HepG2 (cell line): ENCODE data around the gene ZNF624. TPM values are rescaled to one million over a fixed set of nuclear protein-coding genes. Genes with fewer than 3 reads are reported as not detected.
A peak's percentile ranks its signal among the peaks of the same experiment; 100 is the strongest.

Experiments used
- AFF4 ChIP-seq: sonication (generic); formaldehyde crosslinking; IDR thresholded peaks from 2 replicates; pipeline ENCODE4 v1.4.0; 2020; ENCODE audit warnings: missing genetic modification reagents
- DPF2 ChIP-seq: sonication (generic); formaldehyde crosslinking; IDR thresholded peaks from 2 replicates; pipeline ENCODE4 v1.4.0; 2020; ENCODE audit warnings: mild to moderate bottlenecking, low read depth, missing genetic modification reagents, borderline replicate concordance
- HMGA1 ChIP-seq: sonication (generic); formaldehyde crosslinking; conservative IDR thresholded peaks from 2 replicates; pipeline ENCODE4 v1.4.0; 2020; ENCODE audit warnings: missing genetic modification reagents
- HMGXB3 ChIP-seq: sonication (generic); formaldehyde crosslinking; IDR thresholded peaks from 2 replicates; pipeline ENCODE4 v1.4.0; 2020; ENCODE audit warnings: missing genetic modification reagents, borderline replicate concordance
- PCBP2 ChIP-seq: fragments of 200-400 bp; formaldehyde crosslinking; optimal IDR thresholded peaks from 2 replicates; pipeline ENCODE3; 2018; ENCODE audit warnings: low read length, low read depth; ENCODE audit not compliant: poor library complexity, severe bottlenecking
- PHF5A ChIP-seq: IDR thresholded peaks from one replicate; pipeline ENCODE4 v1.6.1; 2018; ENCODE audit warnings: low read depth, missing genetic modification reagents; ENCODE audit not compliant: unreplicated experiment
- PPARG ChIP-seq: conservative IDR thresholded peaks from 2 replicates; pipeline ENCODE4 v1.6.1; 2016; ENCODE audit warnings: missing biosample characterization, missing genetic modification reagents
- RERE ChIP-seq: IDR thresholded peaks from 2 replicates; pipeline ENCODE4 v1.6.1; 2016; ENCODE audit warnings: low read depth, missing genetic modification reagents, missing compliant biosample characterization
- SIX4 ChIP-seq: sonication (generic); formaldehyde crosslinking; IDR thresholded peaks from 2 replicates; pipeline ENCODE4 v1.4.0; 2020; ENCODE audit warnings: missing genetic modification reagents
- SP4 ChIP-seq: sonication (generic); formaldehyde crosslinking; IDR thresholded peaks from 2 replicates; pipeline ENCODE4 v1.8.1; 2023; ENCODE audit warnings: mild to moderate bottlenecking, missing genetic modification reagents
- ZC3H4 ChIP-seq: sonication (generic); formaldehyde crosslinking; IDR thresholded peaks from 2 replicates; pipeline ENCODE4 v1.4.0; 2020; ENCODE audit warnings: missing genetic modification reagents, borderline replicate concordance
- ZNF253 ChIP-seq: sonication (generic); formaldehyde crosslinking; IDR thresholded peaks from 2 replicates; pipeline ENCODE4 v1.8.0; 2022; ENCODE audit warnings: mild to moderate bottlenecking, missing genetic modification reagents, borderline replicate concordance
- ZNF720 ChIP-seq: sonication (generic); formaldehyde crosslinking; IDR thresholded peaks from 2 replicates; pipeline ENCODE4 v1.4.0; 2020; ENCODE audit warnings: missing genetic modification reagents
- polyA plus RNA-seq, 8 experiments: library from polyadenylated mRNA; depleted of rRNA in 3 of 8; stranded (reverse) in 7 of 8; unstranded in 1 of 8; fragments of >200 nt; fragmentation: Illumina TruSeq in 4 of 8; extraction: Trizol in 4 of 8; gene quantifications; 2 replicates each; pipeline versions ENCODE4 v1.2.1 to v1.2.3, GENCODE V29; 2011 to 2016; ENCODE audit warnings: low read depth in 4 of 8, missing spikeins in 1 of 8, mixed read lengths in 1 of 8; ENCODE audit not compliant: insufficient read depth in 1 of 8
- total RNA-seq, 5 experiments: library from RNA; depleted of rRNA; stranded (reverse); fragments of >200 nt; fragmentation: Illumina TruSeq; extraction: Trizol; gene quantifications; 2 replicates each; pipeline ENCODE4 v1.2.3, GENCODE V29; 2016; ENCODE audit warnings: low read depth in 1 of 5
- TF ChIP-seq, protein P1 (sequence below): sonication (generic); formaldehyde crosslinking; IDR thresholded peaks from 2 replicates; pipeline ENCODE4 v1.8.1; 2023; ENCODE audit warnings: missing genetic modification reagents, inconsistent platforms, borderline replicate concordance

Gene ZNF624
- total and polyA plus RNA-seq, 2 of the 13 experiments (the other 11 are each of a cell fraction or from before 2014, with no cell fraction given) = 0.75 to 3.5 TPM

- TF ChIP-seq HMGXB3 (CRISPR knock-in tag) (peak; percentile 24; the same call in 1 of the 2 replicates), SIX4 (CRISPR knock-in tag) (no peak), HMGA1 (CRISPR knock-in tag) (no peak), SP4 (CRISPR knock-in tag) (no peak; the same call in 1 of the 2 replicates), PPARG (CRISPR knock-in tag) (no peak), ZC3H4 (CRISPR knock-in tag) (no peak), RERE (CRISPR knock-in tag) (no peak), PHF5A (CRISPR knock-in tag) (no peak), AFF4 (no peak), ZNF720 (CRISPR knock-in tag) (no peak), PCBP2 (no peak), ZNF253 (CRISPR knock-in tag) (no peak), DPF2 (CRISPR knock-in tag) (no peak)
- TF ChIP-seq, protein P1, sequence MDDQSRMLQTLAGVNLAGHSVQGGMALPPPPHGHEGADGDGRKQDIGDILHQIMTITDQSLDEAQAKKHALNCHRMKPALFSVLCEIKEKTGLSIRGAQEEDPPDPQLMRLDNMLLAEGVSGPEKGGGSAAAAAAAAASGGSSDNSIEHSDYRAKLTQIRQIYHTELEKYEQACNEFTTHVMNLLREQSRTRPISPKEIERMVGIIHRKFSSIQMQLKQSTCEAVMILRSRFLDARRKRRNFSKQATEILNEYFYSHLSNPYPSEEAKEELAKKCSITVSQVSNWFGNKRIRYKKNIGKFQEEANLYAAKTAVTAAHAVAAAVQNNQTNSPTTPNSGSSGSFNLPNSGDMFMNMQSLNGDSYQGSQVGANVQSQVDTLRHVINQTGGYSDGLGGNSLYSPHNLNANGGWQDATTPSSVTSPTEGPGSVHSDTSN (CRISPR knock-in tag) = no peak
Measured at GRCh38 chr17:16584273-16584995, 69.2 kb downstream of the ZNF624 start (continued).
